Gastrocnemius medialis (tissue), 4 donors: ENCODE data around the gene RPS2.
"Not testable (repeated sequence)": the region's sequence is repeated elsewhere in the genome, so short reads cannot be mapped to it uniquely, and the experiment has no call there.

ENCODE experiments used
- CTCF ChIP-seq, 5 experiments: fragments of 450-650 bp in 3 of 5; fragments of 200-600 bp in 2 of 5; sonication (generic) in 2 of 5; IDR thresholded peaks in 4 of 5; conservative IDR thresholded peaks in 1 of 5; 1 replicate in 4 of 5; 2 replicates in 1 of 5; pipeline ENCODE4 v1.5.1; 2016 to 2019; ENCODE audit warnings: antibody characterized with exemption in 5 of 5, mild to moderate bottlenecking in 3 of 5, moderate library complexity in 3 of 5
- POLR2A ChIP-seq, 2 donors: fragments of 450-650 bp; IDR thresholded peaks; one replicate each; pipeline ENCODE4 v1.6.1; 2017; ENCODE audit warnings: antibody characterized with exemption in 2 of 2, mild to moderate bottlenecking in 2 of 2, moderate library complexity in 2 of 2

DNA sequence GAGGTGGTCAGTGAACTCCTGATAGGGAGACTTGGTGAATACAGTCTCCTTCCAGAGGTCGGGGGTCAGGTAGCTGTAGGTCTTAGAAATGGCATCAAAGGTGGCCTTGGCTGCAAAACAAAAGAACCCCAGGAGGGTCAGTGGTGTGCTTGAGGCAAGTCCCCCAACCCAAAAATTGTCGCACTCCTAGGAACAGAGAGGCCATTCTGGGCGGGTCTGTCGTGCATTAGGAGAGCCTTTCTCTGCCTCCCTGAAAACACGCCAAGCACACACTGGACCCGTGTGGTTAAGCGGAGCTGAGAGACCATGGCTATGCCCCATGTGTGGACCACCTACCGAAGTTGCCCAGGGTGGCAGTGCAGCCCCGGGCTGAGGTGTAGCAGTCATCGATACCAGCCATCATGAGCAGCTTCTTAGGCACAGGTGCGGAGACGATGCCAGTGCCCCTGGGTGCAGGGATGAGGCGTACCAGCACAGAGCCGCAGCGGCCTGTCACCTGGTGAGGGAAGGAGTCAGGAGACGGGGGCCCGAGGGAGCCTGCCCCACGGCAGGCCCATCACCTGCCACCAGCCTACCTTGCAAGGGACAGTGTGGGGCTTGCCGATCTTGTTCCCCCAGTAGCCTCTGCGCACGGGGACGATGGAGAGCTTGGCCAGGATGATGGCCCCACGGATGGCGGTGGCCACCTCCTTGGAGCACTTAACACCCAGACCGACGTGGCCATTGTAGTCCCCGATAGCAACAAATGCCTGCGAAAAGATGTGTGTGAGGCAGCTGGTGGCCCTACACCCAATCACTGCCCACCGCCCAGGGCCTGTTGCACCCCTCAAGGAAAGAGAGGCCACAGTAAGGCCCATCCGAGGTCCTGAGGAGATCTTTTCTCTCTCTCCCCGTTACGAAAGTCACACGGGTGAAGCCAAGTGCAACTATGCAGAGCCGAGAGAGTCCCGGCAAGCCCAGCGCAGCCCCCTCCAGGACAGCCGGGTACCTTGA lies 2.2 kb downstream of the RPS2 start:
- TF ChIP-seq CTCF (IDR thresholded peaks at IDR 0.05 in 4 of 5, conservative IDR thresholded peaks at IDR 0.05 in 1 of 5); POLR2A (IDR thresholded peaks at IDR 0.05): not testable (repeated sequence)
